Coronary artery (tissue), 2 donors: ENCODE results near the gene DENND5B.

Experiments used
- DNase-seq: peaks from one replicate; pipeline ENCODE4 v3.0.0-alpha.2; 2017; ENCODE audit warnings: low spot score
- H3K27ac ChIP-seq, 2 donors: fragments of 200-600 bp; sonication (generic); one replicate each; pipeline ENCODE4 v1.5.1; 2016 to 2019
- H3K4me3 ChIP-seq: fragments of 200-600 bp; sonication (generic); 2 replicates; pipeline ENCODE4 v1.5.1; 2016; ENCODE audit warnings: mild to moderate bottlenecking, moderate library complexity
- TF ChIP-seq, protein P1 (sequence below): fragments of 200-600 bp; sonication (generic); IDR thresholded peaks from one replicate; pipeline ENCODE4 v1.5.1; 2019; ENCODE audit warnings: antibody characterized with exemption

DENND5B gene

GRCh38 chr12:31527083-31527482, 63.9 kb downstream of the DENND5B start:
- Histone ChIP-seq H3K4me3 (no peak overlapping the region), H3K27ac (no peak overlapping the region)
- TF ChIP-seq, protein P1, sequence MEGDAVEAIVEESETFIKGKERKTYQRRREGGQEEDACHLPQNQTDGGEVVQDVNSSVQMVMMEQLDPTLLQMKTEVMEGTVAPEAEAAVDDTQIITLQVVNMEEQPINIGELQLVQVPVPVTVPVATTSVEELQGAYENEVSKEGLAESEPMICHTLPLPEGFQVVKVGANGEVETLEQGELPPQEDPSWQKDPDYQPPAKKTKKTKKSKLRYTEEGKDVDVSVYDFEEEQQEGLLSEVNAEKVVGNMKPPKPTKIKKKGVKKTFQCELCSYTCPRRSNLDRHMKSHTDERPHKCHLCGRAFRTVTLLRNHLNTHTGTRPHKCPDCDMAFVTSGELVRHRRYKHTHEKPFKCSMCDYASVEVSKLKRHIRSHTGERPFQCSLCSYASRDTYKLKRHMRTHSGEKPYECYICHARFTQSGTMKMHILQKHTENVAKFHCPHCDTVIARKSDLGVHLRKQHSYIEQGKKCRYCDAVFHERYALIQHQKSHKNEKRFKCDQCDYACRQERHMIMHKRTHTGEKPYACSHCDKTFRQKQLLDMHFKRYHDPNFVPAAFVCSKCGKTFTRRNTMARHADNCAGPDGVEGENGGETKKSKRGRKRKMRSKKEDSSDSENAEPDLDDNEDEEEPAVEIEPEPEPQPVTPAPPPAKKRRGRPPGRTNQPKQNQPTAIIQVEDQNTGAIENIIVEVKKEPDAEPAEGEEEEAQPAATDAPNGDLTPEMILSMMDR, result no peak
- no peak for DNase-seq

- TF ChIP-seq, protein P1, result no peak
- no peak overlapping the region for H3K4me3 ChIP-seq
- no peak for DNase-seq
- no peak overlapping the region for H3K27ac ChIP-seq
Measured at GRCh38 chr12:31526158-31526546, 64.8 kb downstream of the DENND5B start.

GRCh38 chr12:31525496-31526157, 65.3 kb downstream of the DENND5B start:
- TF ChIP-seq, protein P1, result no peak
- no peak overlapping the region for H3K27ac ChIP-seq

GRCh38 chr12:31524791-31525495, 66.0 kb downstream of the DENND5B start:
- TF ChIP-seq, protein P1, result no peak
- Histone ChIP-seq H3K4me3 (no peak overlapping the region), H3K27ac (no peak overlapping the region)
- DNase-seq, result no peak

More at GRCh38 chr12:31525496-31526157, 65.3 kb downstream of the DENND5B start:
- no peak overlapping the region for H3K4me3 ChIP-seq
- DNase-seq, result no peak

DNA sequence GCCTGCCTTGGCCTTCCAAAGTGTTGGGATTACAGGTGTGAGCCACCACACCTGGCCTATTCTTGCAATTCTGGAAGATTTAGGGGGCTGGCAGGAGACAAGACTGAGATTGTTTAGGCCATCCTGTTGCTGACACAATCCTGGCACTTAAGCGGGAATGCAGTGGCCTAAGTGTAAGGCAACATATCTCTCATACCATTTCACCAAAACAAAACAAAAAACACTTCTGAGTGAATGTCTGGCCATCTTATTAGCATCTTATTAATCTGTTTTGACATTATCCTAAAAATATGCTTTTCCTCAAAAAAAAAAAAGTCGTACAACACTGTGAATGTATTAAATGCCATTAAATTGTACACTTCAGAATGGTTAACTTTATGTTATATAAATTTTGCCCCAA, 67.6 kb downstream of the DENND5B start:
- TF ChIP-seq, protein P1, result no peak
- DNase-seq, result no peak
- Histone ChIP-seq H3K4me3 (no peak overlapping the region), H3K27ac (no peak overlapping the region)

- DNase-seq, result no peak
- Histone ChIP-seq H3K27ac (no peak overlapping the region), H3K4me3 (no peak overlapping the region)
- TF ChIP-seq, protein P1, result no peak
Measured at GRCh38 chr12:31522607-31523006, 68.3 kb downstream of the DENND5B start.

GRCh38 chr12:31521964-31522363, 69.0 kb downstream of the DENND5B start:
- Histone ChIP-seq H3K4me3 (no peak overlapping the region), H3K27ac (no peak overlapping the region)
- no peak for DNase-seq
- TF ChIP-seq, protein P1, result no peak
